A549 (cell line): ENCODE results near the gene TCP11L1. TPM values are rescaled to one million over a fixed set of nuclear protein-coding genes. Genes with fewer than 3 reads are reported as not detected.
A peak's percentile ranks its signal among the peaks of the same experiment; 100 is the strongest.
"Not testable (repeated sequence)": the region's sequence is repeated elsewhere in the genome, so short reads cannot be mapped to it uniquely, and the experiment has no call there.

Experiments used
- ATAC-seq, 2 experiments: fragments of 200-7000 bp in 1 of 2; fragments of >200 bp in 1 of 2; cut with Nextera tagmentation in 1 of 2; cut with Tn5 transposase in 1 of 2; 3 replicates each; pipeline versions ENCODE4 v1.8.0 to v1.9.1; 2018 to 2020; ENCODE audit warnings: mild to moderate bottlenecking in 1 of 2, moderate library complexity in 1 of 2
- CTCF ChIA-PET: fragments of 300-600 bp; sonication (Branson Sonifier 250); formaldehyde crosslinking; extraction: SDS; loops from one replicate; lab custom pipeline; 2021; ENCODE audit warnings: antibody characterized with exemption, inconsistent platforms; lab: Yijun Ruan, JAX
- POLR2A ChIA-PET: fragments of 350-600 bp; formaldehyde crosslinking; extraction: SDS; loops from one replicate; lab custom pipeline; 2021; ENCODE audit warnings: antibody characterized with exemption, inconsistent platforms; lab: Yijun Ruan, JAX
- DNase-seq, 2 experiments: peaks; one replicate each; pipeline versions ENCODE4 v3.0.0 to v3.0.0-alpha.2; 2011 to 2016; ENCODE audit warnings: low read depth in 1 of 2, low spot score in 1 of 2
- FAIRE-seq: peaks from 2 replicates; lab custom pipeline; 2011; peaks lifted over from hg19 to GRCh38; lab: Jason Lieb, UNC
- H3K27ac ChIP-seq, 2 experiments: fragments of >200 bp; sonication (Bioruptor Twin); formaldehyde crosslinking; 3 replicates each; pipeline ENCODE4 v1.5.1; 2016 to 2017
- H3K4me1 ChIP-seq: fragments of >200 bp; sonication (Bioruptor Twin); formaldehyde crosslinking; 3 replicates; pipeline ENCODE4 v1.6.1; 2016
- H3K4me2 ChIP-seq: fragments of >200 bp; sonication (Bioruptor Twin); formaldehyde crosslinking; 3 replicates; pipeline ENCODE4 v1.6.1; 2016
- H3K4me3 ChIP-seq: fragments of >200 bp; sonication (Bioruptor Twin); formaldehyde crosslinking; 3 replicates; pipeline ENCODE4 v1.5.1; 2016
- H3K9me3 ChIP-seq: fragments of >200 bp; sonication (Bioruptor Twin); formaldehyde crosslinking; 3 replicates; pipeline ENCODE4 v1.6.1; 2016
- CBX2 ChIP-seq: fragments of 200-600 bp; sonication (generic); IDR thresholded peaks from 2 replicates; pipeline ENCODE4 v1.6.1; 2016; ENCODE audit warnings: low read depth, mild to moderate bottlenecking, borderline replicate concordance
- E2F6 ChIP-seq: IDR thresholded peaks from 2 replicates; pipeline ENCODE4 v1.6.1; 2012; ENCODE audit warnings: low read depth, borderline replicate concordance
- EHF ChIP-seq: fragments of 250-450 bp; sonication (Bioruptor Pico); IDR thresholded peaks from 2 replicates; pipeline ENCODE4 v1.5.0; 2020; ENCODE audit warnings: mild to moderate bottlenecking
- EP300 ChIP-seq, 2 experiments: fragments of >200 bp; sonication (Bioruptor Twin); formaldehyde crosslinking; IDR thresholded peaks; 2 replicates in 1 of 2; 3 replicates in 1 of 2; pipeline ENCODE4 v1.6.1; 2016 to 2017
- FOSB ChIP-seq: fragments of 250-450 bp; sonication (Bioruptor Pico); IDR thresholded peaks from 2 replicates; pipeline ENCODE4 v1.5.0; 2020; ENCODE audit warnings: mild to moderate bottlenecking, moderate library complexity
- FOSL2 ChIP-seq, 2 experiments: fragments of 450-650 bp in 1 of 2; fragments of >200 bp in 1 of 2; sonication (Bioruptor Twin) in 1 of 2; formaldehyde crosslinking; IDR thresholded peaks; 2 replicates each; pipeline versions ENCODE4 v1.5.0 to v1.6.1; 2016 to 2020; ENCODE audit warnings: mild to moderate bottlenecking in 1 of 2, moderate library complexity in 1 of 2
- FOXS1 ChIP-seq: fragments of 250-450 bp; sonication (Bioruptor Pico); IDR thresholded peaks from 2 replicates; pipeline ENCODE4 v1.5.0; 2020; ENCODE audit warnings: mild to moderate bottlenecking, moderate library complexity
- HEYL ChIP-seq: fragments of 250-450 bp; sonication (Bioruptor Pico); IDR thresholded peaks from 2 replicates; pipeline ENCODE4 v1.8.0; 2021; ENCODE audit warnings: mild to moderate bottlenecking, moderate library complexity
- HOXA7 ChIP-seq: fragments of 250-450 bp; sonication (Bioruptor Pico); IDR thresholded peaks from 2 replicates; pipeline ENCODE4 v1.5.0; 2020; ENCODE audit warnings: mild to moderate bottlenecking, moderate library complexity
- HOXB13 ChIP-seq: fragments of 250-450 bp; sonication (Bioruptor Pico); IDR thresholded peaks from 2 replicates; pipeline ENCODE4 v1.5.0; 2020; ENCODE audit warnings: low read depth, mild to moderate bottlenecking, moderate library complexity
- HOXB5 ChIP-seq: fragments of 250-450 bp; sonication (Bioruptor Pico); IDR thresholded peaks from 2 replicates; pipeline ENCODE4 v1.5.0; 2020; ENCODE audit warnings: mild to moderate bottlenecking, moderate library complexity
- JUN ChIP-seq, 2 experiments: fragments of >200 bp; sonication (Bioruptor Twin); formaldehyde crosslinking; IDR thresholded peaks; 2 replicates in 1 of 2; 3 replicates in 1 of 2; pipeline ENCODE4 v1.6.1; 2016 to 2017
- KDM5A ChIP-seq: fragments of 200-600 bp; sonication (generic); IDR thresholded peaks from 2 replicates; pipeline ENCODE4 v1.6.1; 2016; ENCODE audit warnings: antibody characterized with exemption, mild to moderate bottlenecking
- MAZ ChIP-seq: fragments of 150-350 bp; IDR thresholded peaks from 2 replicates; pipeline ENCODE4 v1.6.1; 2014; ENCODE audit warnings: antibody characterized with exemption, low read depth, low read length, borderline replicate concordance
- MYC ChIP-seq: IDR thresholded peaks from 2 replicates; pipeline ENCODE4 v1.6.1; 2012; ENCODE audit warnings: mild to moderate bottlenecking, inconsistent platforms, low read length, improper control_type of control experiment, borderline replicate concordance
- NPAS2 ChIP-seq: fragments of 250-450 bp; sonication (Bioruptor Pico); IDR thresholded peaks from 2 replicates; pipeline ENCODE4 v1.8.0; 2022; ENCODE audit warnings: mild to moderate bottlenecking, moderate library complexity, borderline replicate concordance
- NR3C1 ChIP-seq: fragments of >200 bp; sonication (Bioruptor Twin); formaldehyde crosslinking; IDR thresholded peaks from 3 replicates; pipeline ENCODE4 v1.6.1; 2017
- PBX3 ChIP-seq: IDR thresholded peaks from 2 replicates; pipeline ENCODE4 v1.6.1; 2012
- RAD21 ChIP-seq, 2 experiments: fragments of >200 bp in 1 of 2; sonication (Bioruptor Twin) in 1 of 2; formaldehyde crosslinking in 1 of 2; IDR thresholded peaks in 1 of 2; conservative IDR thresholded peaks in 1 of 2; 2 replicates in 1 of 2; 3 replicates in 1 of 2; pipeline ENCODE4 v1.6.1; 2012 to 2018; ENCODE audit warnings: inconsistent platforms in 1 of 2
- RNF2 ChIP-seq: fragments of 200-600 bp; sonication (generic); IDR thresholded peaks from 2 replicates; pipeline ENCODE4 v1.6.1; 2016; ENCODE audit warnings: low read depth, mild to moderate bottlenecking, antibody characterized with exemption, moderate library complexity, borderline replicate concordance
- ZC3H11A ChIP-seq: fragments of 450-650 bp; IDR thresholded peaks from 2 replicates; pipeline ENCODE4 v1.6.1; 2014; ENCODE audit warnings: antibody characterized with exemption, mild to moderate bottlenecking
- ZNF302 ChIP-seq: fragments of 250-450 bp; sonication (Bioruptor Pico); IDR thresholded peaks from 2 replicates; pipeline ENCODE4 v1.9.0; 2021; ENCODE audit warnings: inconsistent platforms, mild to moderate bottlenecking, moderate library complexity
- ZSCAN20 ChIP-seq: fragments of 250-450 bp; sonication (Bioruptor Pico); IDR thresholded peaks from 2 replicates; pipeline ENCODE4 v1.8.0; 2022; ENCODE audit warnings: mild to moderate bottlenecking, moderate library complexity
- WGBS: methylation state at CpG from one replicate; pipeline ENCODE4 v1.1.6; 2017; ENCODE audit errors: missing lambda C conversion rate; 5-methylcytosine and 5-hydroxymethylcytosine counted together
- polyA plus RNA-seq, 4 experiments: library from polyadenylated mRNA; depleted of rRNA in 3 of 4; stranded (reverse); fragments of >200 nt; fragmentation: RNase III in 1 of 4; extraction: RNeasy Plus Mini Kit Qiagen cat#74134 plus additional on column Dnase treatment in 1 of 4; gene quantifications; 2 replicates in 3 of 4; 3 replicates in 1 of 4; pipeline ENCODE4 v1.2.3, GENCODE V29; 2011 to 2017
- TF ChIP-seq, protein P1 (sequence below): fragments of 250-450 bp; sonication (Bioruptor Pico); IDR thresholded peaks from 2 replicates; pipeline ENCODE4 v1.5.0; 2020; ENCODE audit warnings: low read depth, mild to moderate bottlenecking, moderate library complexity
- TF ChIP-seq, protein P2 (sequence below): IDR thresholded peaks from 2 replicates; pipeline ENCODE4 v1.6.1; 2012

TCP11L1 gene
- polyA plus RNA-seq, 2 of the 4 experiments (the other 2 are of a cell fraction) = 30.3 to 42.1 TPM

DNA sequence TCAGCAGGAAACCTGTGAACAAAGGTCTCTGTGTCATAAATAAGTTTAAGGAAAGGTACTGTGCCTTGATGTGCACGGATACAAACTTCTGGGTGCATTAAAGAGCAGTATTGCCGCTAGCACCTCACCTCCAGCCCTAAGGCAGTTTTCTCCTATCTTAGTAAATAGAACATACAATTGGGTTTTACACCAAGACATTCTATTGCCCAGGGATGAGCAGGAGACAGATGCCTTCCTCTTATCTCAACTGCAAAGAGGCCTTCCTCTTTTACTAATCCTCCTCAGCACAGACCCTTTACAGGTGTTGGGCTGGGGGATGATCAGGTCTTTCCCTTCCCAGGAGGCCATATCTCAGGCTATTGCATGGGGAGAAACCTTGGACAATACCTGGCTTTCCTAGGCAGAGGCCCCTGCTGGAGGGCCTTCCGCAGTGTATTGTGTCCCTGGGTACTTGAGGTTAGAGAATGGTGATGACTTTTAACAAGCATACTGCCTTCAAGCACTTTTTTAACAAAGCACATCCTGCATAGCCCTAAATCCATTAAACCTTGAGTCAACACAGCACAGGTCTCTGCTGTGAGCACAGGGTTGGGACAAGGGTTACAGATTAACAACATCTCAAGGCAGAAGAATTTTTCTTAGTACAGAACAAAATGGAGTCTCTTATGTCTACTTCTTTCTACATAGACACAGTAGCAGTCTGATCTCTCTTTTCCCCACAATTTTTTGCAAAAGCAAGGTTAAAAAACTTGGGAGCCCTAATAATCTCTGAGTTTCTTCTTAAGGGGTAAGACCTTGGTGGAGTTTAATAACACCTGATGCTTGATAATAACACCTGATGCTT is 10.4 kb downstream of the TCP11L1 start:
- H3K27ac ChIP-seq = peak overlapping the region; percentile 91 to 96
- 49% methylated on average over 3 of the region's 3 CpGs for WGBS
- ATAC-seq = peak in 1 of 2 experiments; percentile 14; a peak in 1 of 6 replicates
- peak in 1 of 2 experiments; percentile 60 for DNase-seq
- H3K4me2 ChIP-seq = peak overlapping the region; percentile 49
- FAIRE-seq, H3K9me3 ChIP-seq, POLR2A ChIA-PET, H3K4me3 ChIP-seq: not testable (repeated sequence)
- peaks cover 86% of the 10 kb centered on the region for H3K4me1 ChIP-seq
- peak; percentile 97 for TF ChIP-seq HOXB5
- 0 out of 2 replicates have a peak, but pooled peaks have one; percentile 48 for TF ChIP-seq FOSB (CRISPR knock-in tag)
- peak; percentile 96 for TF ChIP-seq HOXB13
- peak; percentile 73 for TF ChIP-seq NPAS2 (CRISPR knock-in tag)
- peak; percentile 96 for TF ChIP-seq ZSCAN20 (CRISPR knock-in tag)
- peak; percentile 97 for TF ChIP-seq ZNF302 (CRISPR knock-in tag)
- TF ChIP-seq, protein P1, sequence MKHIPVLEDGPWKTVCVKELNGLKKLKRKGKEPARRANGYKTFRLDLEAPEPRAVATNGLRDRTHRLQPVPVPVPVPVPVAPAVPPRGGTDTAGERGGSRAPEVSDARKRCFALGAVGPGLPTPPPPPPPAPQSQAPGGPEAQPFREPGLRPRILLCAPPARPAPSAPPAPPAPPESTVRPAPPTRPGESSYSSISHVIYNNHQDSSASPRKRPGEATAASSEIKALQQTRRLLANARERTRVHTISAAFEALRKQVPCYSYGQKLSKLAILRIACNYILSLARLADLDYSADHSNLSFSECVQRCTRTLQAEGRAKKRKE (CRISPR knock-in tag) = peak; percentile 87
- TF ChIP-seq FOXS1 (CRISPR knock-in tag) = peak; percentile 95
- TF ChIP-seq EHF (CRISPR knock-in tag) = peak; percentile 99
- peak; percentile 92 for TF ChIP-seq HOXA7 (CRISPR knock-in tag)
- TF ChIP-seq HEYL = peak; percentile 84
- CTCF ChIA-PET = interaction anchor here (6.4 kb wide), 1 partner anchor 16 kb away, joined by 45 read pairs; no protein-coding TSS in a partner anchor

DNA sequence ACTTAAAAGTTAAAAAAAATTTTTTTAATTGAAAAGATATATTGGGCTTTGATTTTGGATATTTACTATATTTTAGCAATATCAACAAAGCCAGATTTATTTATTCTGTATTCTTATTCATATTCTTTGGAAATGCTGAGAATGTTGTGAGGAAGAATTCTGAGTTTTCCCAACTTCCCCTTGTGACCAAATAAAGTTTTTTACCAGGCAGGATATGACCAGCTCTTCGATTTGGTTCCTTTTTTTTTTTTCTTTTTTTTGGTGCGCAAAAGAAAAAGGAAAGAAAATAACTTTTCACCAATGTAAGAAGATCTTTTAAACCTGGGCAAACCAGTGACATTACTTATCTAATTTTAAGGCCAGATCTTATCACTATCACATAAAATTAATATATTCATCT is 12.9 kb downstream of the TCP11L1 start:
- WGBS = 94% methylated on average over 2 of the region's 2 CpGs

More for the DNA sequence above, 12.9 kb downstream of the TCP11L1 start:
- H3K4me1 ChIP-seq = peaks cover 85% of the 10 kb centered on the region
- no peak for FAIRE-seq
- POLR2A ChIA-PET = interaction anchor here (0.7 kb wide), 1 partner anchor 34 kb away, joined by 4 read pairs; no protein-coding TSS in a partner anchor
- peak overlapping the region in 1 of 2 experiments; percentile 28; a peak in 1 of 6 replicates for H3K27ac ChIP-seq
- no peaks in the 10 kb centered on the region for H3K9me3 ChIP-seq
- no peak overlapping the region for H3K4me2 ChIP-seq
- CTCF ChIA-PET = interaction anchor here (0.6 to 6.4 kb wide), 2 partner anchors 13 to 145 kb away, joined by 4 to 45 read pairs; no protein-coding TSS in a partner anchor
- no peak for DNase-seq
- no peak overlapping the region for H3K4me3 ChIP-seq
- TF ChIP-seq ZC3H11A = no peak
- TF ChIP-seq EP300 (IDR thresholded peaks at IDR 0.05) = no peak
- no peak for TF ChIP-seq NR3C1
- TF ChIP-seq JUN (IDR thresholded peaks at IDR 0.05) = no peak
- no peak for TF ChIP-seq MYC
- no peak for TF ChIP-seq E2F6
- TF ChIP-seq, protein P2, sequence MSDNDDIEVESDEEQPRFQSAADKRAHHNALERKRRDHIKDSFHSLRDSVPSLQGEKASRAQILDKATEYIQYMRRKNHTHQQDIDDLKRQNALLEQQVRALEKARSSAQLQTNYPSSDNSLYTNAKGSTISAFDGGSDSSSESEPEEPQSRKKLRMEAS = no peak
- TF ChIP-seq HEYL = no peak
- TF ChIP-seq PBX3 = no peak
- no peak for TF ChIP-seq RAD21 (conservative IDR thresholded peaks at IDR 0.05 in 1 of 2, IDR thresholded peaks at IDR 0.05 in 1 of 2)
- no peak for TF ChIP-seq HOXB13
- TF ChIP-seq CBX2 = no peak
- TF ChIP-seq RNF2 = no peak
- TF ChIP-seq EHF (CRISPR knock-in tag) = no peak
- TF ChIP-seq MAZ = no peak
- TF ChIP-seq FOSL2 (IDR thresholded peaks at IDR 0.05) = no peak
- no peak for TF ChIP-seq FOSL2 (CRISPR knock-in tag; IDR thresholded peaks at IDR 0.05)
- TF ChIP-seq KDM5A = no peak
- TF ChIP-seq NPAS2 (CRISPR knock-in tag) = no peak
- TF ChIP-seq ZSCAN20 (CRISPR knock-in tag) = no peak
- ATAC-seq = no peak
